Hepatocyte (in vitro differentiated cells): Measurements from ENCODE around the gene TMEM244.

Source experiments
- EZH2 ChIP-seq: fragments of 200-600 bp; sonication (generic); IDR thresholded peaks from 2 replicates; pipeline ENCODE4 v1.6.1; 2016; ENCODE audit warnings: antibody characterized with exemption, mild to moderate bottlenecking, borderline replicate concordance
- EZH2phosphoT487 ChIP-seq: fragments of 200-600 bp; sonication (generic); IDR thresholded peaks from one replicate; pipeline ENCODE4 v1.6.1; 2018; ENCODE audit warnings: antibody characterized with exemption, mild to moderate bottlenecking, low read depth, moderate library complexity; ENCODE audit not compliant: unreplicated experiment, severe bottlenecking
- TF ChIP-seq, protein P1 (sequence below): fragments of 200-600 bp; sonication (generic); IDR thresholded peaks from 2 replicates; pipeline ENCODE4 v1.5.1; 2016; ENCODE audit warnings: antibody characterized with exemption, mild to moderate bottlenecking; ENCODE audit not compliant: poor library complexity

- TF ChIP-seq, protein P1, sequence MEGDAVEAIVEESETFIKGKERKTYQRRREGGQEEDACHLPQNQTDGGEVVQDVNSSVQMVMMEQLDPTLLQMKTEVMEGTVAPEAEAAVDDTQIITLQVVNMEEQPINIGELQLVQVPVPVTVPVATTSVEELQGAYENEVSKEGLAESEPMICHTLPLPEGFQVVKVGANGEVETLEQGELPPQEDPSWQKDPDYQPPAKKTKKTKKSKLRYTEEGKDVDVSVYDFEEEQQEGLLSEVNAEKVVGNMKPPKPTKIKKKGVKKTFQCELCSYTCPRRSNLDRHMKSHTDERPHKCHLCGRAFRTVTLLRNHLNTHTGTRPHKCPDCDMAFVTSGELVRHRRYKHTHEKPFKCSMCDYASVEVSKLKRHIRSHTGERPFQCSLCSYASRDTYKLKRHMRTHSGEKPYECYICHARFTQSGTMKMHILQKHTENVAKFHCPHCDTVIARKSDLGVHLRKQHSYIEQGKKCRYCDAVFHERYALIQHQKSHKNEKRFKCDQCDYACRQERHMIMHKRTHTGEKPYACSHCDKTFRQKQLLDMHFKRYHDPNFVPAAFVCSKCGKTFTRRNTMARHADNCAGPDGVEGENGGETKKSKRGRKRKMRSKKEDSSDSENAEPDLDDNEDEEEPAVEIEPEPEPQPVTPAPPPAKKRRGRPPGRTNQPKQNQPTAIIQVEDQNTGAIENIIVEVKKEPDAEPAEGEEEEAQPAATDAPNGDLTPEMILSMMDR, result no peak
- TF ChIP-seq EZH2phosphoT487, result no peak
- TF ChIP-seq EZH2, result no peak
Observed at GRCh38 chr6:129882510-129883023, 21.5 kb upstream of the TMEM244 start.
